Hepatocyte (in vitro differentiated cells): ENCODE results near the gene AIF1.

Experiments
- CTCF ChIP-seq: fragments of 200-600 bp; sonication (generic); IDR thresholded peaks from 2 replicates; pipeline ENCODE4 v1.5.1; 2016; ENCODE audit warnings: antibody characterized with exemption, mild to moderate bottlenecking; ENCODE audit not compliant: poor library complexity
- EZH2 ChIP-seq: fragments of 200-600 bp; sonication (generic); IDR thresholded peaks from 2 replicates; pipeline ENCODE4 v1.6.1; 2016; ENCODE audit warnings: antibody characterized with exemption, mild to moderate bottlenecking, borderline replicate concordance
- EZH2phosphoT487 ChIP-seq: fragments of 200-600 bp; sonication (generic); IDR thresholded peaks from one replicate; pipeline ENCODE4 v1.6.1; 2018; ENCODE audit warnings: antibody characterized with exemption, mild to moderate bottlenecking, low read depth, moderate library complexity; ENCODE audit not compliant: unreplicated experiment, severe bottlenecking

GRCh38 chr6:31569861-31570536, 45.0 kb upstream of the AIF1 start:
- TF ChIP-seq CTCF (no peak), EZH2 (no peak), EZH2phosphoT487 (no peak)
